DMS114 treated with DMSO at 0.1 percent for 48 hours (cell line): ENCODE data around the gene GRM5.

Experiments used
- DNase-seq: peaks from one replicate; lab custom pipeline; 2025; ENCODE audit not compliant: unreplicated experiment; lab: John Stamatoyannopoulos, UW

The GRM5 gene

DNA sequence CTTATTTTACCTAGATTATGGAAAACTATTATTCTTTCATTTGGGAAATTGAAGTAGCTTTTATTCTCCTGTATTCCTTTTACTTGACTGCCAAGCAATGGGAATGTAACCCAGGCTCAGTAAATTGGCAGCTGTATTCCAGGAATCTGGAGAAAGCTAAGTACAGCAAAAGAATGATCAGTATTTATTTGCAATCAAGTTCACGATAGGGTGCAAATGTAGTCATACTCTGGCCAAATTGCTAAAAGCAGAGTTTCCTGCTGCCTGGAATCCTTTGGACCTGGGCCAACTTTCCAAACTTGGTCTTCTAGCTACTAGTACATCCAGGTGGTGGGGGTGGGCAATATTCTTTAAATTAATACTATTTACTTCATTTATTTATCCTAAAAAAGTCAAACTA, 442.3 kb downstream of the GRM5 start:
- no peak for DNase-seq

DNA sequence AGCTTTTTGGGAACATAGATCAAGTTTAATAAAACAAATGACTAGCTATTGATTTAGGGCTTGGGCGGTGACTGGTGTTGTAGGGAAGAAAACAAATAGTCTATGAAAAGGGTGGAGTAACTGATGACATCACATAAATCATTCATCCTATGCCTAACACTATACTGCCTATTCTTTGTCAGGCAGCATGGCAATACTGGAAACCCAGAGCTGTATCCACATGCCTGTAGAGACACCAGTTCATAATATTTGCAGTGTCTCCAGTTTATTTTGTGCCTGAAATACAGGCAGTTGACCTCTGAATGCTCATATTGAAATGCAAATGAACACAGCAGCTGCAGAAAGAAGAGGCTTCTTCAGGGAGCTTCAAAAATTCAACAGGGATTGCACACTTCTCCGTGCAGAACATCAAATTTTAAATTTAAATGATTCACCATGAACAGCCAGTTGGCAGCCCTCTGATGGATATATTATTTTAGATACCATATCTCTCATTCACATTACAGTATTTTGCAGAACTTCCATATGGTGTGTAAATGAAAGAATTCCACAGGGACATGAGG, 445.1 kb downstream of the GRM5 start:
- DNase-seq: no peak

DNA sequence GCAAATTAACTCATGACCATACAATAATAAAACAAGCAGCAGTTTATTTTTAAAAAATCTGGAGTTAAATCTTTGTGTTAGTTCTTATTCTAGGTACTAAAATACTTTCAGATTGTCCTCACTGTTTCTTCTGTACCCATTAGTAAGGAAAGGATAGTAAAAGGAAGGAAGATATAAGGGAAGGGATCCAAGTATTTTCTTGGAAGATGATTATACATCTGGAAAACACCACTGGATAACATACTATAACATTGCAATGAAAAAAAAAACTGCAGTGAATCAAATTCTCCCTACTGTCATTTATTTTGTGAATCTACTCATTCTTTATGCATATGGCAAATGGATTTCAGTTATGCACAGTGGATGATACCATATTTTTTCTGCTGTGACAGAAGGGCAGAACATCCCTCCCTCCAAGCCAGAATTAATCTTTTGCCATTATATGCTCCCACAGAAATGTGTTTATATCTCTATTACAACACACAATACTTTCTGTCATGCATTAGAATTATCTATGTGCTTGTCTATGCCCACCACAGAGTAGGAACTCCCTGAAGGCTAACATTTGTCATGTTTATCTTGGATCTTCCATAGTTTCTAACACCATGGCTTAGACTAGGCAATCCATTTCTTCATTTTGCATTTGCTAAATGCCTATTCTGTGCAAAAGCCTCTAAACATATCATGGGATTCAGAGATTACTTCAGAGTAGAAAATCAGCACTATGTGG, 446.0 kb downstream of the GRM5 start:
- DNase-seq: no peak

DNA sequence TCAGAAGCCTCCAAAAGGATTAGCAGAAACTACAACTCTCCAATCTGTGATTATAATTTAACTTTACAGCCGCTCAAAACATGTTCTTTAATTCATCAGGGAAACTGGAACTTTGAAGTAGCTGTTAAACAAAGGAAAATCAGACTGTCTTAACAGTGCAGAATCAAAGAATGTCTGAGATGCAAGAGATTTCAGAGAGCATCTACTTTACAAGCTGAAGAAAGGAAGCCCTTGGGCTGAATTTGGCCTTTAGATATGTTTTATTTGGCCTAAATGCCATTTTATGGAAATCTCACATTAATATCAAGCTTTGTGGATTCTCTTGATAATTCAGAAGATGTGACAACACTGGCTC, 446.7 kb downstream of the GRM5 start:
- no peak for DNase-seq

DNA sequence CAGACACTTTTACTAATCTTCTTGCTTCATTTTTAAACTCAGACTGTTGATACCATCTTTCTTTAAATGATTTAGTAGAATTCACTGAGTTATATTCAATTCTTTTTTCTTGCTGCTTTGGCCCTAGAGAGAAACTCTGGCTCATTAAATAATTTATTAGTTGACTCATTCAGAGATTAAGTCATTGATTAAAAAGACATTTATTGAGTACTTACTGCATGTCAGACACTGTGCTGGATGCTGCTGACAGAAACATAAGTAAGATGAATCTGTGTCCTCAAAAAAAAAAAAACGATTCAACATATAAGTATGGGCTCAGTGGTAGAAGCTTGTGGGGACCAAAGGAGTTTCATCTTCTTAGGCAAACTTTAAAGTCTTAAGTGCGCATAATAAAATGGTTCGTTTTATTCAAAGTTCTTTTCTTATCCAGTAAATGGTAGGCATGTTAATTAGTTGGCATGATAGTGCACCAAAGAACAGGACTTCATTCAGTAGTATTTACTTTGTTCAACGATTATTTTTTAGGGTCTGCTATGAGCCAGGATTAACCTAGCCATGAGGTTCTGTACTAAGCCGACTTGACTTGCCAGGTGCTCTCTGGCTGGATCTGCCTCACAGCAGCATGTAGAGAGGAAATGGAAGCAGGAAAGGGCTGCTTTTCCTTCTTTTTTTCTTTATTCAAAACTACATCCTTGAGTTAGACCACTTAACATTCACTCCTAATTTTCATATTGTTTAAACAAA, 447.3 kb downstream of the GRM5 start:
- DNase-seq: no peak

DNA sequence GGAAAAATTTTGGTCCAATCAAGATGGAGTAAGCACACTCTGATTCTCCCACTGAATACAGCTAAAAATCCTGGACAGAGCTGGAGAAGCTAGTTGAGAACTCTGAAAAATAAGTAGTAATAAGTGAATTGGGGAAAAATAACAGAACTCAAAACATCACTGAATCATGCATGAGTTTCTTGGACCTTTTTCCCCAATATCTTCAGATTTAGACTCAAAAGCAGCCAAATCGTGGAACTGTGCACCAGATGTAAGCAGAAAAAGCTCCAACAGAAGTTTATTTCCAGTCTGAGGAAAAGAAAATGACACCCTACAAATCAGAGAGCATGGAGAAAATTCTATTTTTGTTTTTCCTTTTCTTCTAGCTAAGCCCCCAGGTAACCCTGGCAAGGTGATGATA, 448.6 kb downstream of the GRM5 start:
- DNase-seq: no peak

DNA sequence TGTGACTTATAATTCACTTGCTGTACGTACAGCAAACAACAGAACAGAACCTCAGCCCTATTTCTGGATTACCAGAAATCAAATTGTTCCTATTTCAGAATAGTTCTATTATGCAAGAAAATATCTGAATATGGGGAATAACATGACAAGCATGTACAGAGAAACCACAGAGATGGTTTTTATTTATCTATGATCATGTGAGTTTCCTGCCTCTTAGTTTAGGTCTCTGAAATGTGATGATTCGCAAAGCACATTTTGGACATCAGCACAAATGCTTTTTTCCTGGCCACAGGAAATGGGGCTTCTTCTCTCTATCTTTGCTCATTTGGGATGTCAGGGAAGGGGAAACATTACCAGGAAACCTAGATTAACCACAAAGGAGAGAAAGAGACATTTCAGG, 461.5 kb downstream of the GRM5 start:
- no peak for DNase-seq

DNA sequence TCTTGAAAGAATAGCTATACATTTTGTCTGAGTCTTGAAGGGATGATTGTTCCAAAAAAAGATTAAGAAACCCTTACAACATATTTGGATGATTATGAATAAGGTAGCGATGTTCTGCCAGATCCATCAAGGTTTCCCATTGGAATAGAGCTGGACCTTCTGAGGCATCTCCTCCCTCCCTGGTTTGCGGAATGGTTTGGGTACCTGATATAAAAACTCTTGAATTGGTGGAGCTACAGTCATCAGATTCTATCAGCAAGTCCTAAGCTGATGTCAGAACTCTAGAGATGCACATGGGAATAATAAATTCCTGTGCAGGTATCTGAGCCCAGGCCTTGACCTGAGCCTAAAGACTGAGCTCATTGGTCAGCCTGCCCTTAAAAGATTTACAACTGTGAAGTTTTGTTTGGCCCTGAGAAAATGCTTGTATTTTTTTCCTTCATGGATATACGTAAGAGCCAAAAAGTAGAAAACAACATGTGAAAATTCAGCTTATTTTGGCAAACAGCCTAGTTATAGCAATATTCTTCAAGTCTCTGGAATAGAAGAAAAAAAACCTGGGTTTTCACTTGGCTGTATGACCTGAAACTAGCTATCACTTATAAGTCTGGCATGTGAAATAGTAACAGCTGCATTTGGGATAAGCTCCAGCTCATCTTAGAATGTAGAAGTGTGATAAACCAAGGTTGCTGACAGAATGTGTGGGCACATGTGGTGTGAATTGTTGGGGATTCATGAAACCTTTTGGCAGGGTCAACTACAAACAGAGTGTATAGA, 462.5 kb downstream of the GRM5 start:
- no peak for DNase-seq

DNA sequence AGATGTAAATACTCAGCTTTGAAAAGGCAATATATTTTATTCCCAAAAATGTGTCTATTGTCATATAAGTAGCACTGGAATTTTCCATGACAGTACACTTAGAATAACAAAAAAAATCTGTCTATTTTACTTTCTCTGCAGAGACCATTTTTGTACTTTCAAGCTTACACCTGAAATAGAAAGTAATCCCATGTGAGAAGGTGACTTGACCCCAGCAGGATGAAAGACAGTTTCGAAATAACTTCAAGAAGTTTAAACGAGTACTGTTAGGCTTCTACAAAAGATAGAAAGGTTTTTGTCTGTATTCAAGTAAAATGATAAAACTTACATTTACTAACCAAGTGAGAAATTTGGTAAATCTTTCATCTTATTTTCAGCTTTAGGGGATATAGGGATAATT, 468.4 kb downstream of the GRM5 start:
- DNase-seq: no peak

DNA sequence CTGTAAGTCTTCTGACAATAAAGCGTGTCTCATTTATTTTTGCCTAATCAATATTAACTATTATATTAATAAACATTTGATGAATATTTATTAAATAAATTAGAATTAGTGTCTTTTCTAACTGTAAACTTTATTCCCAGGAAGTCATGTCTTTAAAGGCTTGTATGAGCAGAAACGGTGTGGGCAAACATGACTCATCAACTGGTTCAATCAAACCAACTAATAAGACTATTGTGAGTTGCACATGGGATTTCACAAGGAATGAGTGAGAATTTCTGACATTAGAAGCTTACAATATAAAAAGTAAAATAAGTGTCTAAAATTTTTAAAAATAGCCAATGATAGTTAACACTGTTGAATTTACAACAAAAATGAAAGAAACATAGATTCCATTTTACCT, 469.0 kb downstream of the GRM5 start:
- no peak for DNase-seq

DNA sequence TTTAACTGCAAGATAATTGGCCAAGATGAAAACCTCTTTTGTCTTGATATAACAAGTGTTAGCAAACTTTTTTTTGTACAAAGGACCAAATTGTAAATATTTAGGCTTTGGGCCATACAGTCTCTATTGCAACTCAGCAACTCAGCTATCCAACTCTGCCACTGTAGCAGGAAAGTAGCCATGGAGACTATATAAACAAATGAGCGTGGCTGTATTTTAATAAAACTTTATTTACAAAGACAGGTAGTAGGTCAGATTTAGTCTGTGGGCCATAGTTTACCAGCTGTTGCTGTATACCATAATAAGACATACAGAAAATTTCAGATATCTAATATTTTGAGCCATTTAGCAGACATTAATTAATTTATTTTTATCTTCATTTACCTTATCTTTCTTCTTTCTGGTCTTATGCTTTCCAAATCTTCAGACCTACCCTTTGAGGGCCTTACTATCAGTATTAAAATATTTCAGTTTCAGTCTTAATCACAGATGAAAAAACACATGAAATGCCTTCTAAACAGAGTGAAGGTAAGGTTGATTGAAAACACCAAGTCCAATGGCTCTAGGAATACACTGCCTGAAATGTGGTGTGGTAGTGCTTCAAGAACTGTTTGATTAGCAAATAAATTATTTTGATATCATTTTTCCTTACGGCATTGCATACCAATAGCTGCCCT, 471.4 kb downstream of the GRM5 start:
- no peak for DNase-seq

DNA sequence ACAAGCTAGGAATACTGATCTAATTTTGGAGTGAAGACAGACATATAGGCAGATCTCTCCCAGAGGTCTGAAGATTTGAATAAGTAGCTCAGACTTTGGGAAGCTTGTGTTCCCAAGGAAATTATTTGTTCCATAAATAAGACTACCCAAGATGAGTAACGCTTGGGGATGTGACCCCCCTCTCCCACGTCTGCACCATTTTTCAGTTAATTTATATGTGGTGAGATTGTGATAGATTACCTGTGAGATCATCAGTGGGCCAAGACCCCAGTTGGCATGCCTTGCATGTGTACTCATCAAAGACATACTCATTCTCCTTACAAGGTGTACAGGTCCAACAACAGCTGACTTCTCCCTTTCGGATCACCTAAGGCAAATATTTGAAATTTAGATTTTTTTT, 475.4 kb downstream of the GRM5 start:
- no peak for DNase-seq

DNA sequence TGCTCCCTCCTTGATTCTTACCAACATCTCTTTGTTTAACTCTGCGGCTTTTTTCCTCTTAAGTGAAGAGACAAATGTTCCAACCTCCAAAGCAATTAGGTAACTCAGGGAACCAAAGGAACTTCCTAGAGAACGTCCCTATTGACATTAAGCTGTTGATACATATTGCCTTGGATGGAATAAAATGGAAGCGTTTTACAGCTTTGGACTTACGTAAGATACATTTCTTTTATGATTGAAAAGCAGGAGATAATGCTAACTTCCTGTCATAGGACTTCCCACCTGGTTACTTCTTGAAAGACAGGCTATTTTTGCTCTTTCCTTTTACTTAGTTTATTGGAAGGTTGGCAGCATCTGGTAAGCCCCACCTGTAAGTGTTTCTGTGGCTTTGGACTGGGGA, 482.5 kb downstream of the GRM5 start:
- no peak for DNase-seq

DNA sequence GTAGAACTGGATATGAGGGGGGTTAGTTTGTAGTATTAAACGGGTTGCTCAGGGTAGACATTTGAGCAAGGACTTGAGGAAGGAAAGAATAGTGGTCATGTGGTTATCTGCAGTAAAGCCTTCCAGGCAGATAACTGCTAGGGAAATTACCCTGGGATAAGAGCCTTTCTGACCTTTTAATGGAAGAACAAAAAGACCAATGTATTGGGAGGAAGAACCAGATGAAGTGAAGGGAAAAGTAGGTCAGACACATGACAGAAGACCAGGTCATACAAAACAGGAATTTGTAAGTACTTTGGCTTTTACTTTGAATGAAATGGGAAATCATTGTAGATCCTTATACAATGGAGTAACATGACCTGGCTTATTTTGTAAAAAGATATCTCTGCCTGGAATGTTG, 486.3 kb downstream of the GRM5 start:
- DNase-seq: no peak

DNA sequence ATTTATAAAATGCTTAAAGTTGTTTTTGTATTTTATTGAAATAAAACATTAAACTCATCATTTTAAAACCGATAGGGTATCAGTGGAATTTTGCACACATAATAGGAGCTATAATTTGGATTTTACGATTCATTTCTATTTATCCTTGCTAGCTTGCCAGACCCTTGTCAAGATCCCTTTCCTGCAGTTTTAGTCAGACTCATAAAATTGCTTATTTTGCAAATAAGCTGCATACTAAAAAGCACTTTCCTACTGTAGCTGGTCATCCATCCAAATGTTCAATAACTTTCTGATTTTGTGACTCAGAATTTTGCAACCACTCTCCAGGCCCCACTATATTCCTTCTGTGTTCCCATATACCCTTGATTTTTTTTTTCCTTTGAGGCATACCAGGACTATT, 489.0 kb downstream of the GRM5 start:
- no peak for DNase-seq

DNA sequence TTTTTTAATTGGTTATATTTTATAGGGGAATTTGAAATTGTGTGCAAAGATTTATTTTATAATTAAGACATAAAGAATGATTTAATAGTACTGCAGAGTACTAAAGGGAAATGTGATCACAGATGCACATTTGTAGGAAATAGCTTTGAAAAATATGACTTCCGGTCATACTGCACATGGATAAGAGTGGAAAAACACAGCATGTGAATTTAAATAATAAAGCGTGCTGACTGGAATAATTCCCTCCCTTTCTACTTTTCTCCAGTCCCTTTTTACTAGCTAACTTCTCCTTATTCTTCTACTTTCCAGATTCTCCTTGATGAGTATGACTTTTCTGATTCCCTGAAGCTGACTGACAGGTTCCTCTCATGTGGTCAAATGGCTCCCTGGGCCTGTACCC, 489.9 kb downstream of the GRM5 start:
- DNase-seq: no peak

DNA sequence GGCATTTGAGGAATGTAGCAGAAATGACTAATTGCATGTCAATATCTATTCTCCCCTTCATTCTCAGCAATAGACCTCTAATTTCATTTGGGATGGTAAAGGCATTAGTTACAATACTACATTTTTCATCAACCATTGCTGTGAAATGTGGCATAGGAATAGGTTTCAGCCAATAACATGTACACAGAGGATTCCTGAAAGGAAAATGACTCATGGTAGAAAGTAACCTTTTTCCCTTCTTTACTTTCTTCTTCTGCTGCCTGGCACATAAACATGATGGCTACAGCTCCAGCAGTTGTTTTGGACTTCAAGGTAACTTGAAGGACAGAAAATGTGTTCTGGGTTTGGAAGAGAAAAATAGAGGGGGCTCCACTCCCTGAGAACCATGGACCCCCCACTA, 496.4 kb downstream of the GRM5 start:
- DNase-seq: no peak

DNA sequence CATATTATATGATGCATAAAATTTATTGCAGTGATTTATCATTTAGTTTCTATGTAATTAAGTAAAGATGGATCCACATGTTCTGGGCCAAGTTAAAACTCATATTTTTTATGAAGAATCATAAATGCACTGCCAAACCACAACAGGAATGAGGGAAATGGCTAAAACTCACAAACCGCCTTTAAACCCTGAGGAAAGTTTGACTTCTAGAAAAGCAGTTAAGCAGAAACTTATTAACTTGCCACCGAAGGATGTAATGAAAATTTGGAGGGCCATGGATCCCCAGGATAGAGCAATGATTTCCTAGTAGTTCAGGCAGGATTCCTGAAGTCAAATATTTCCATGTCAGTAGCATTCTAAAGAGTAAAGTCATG, 510.0 kb downstream of the GRM5 start:
- no peak for DNase-seq

DNA sequence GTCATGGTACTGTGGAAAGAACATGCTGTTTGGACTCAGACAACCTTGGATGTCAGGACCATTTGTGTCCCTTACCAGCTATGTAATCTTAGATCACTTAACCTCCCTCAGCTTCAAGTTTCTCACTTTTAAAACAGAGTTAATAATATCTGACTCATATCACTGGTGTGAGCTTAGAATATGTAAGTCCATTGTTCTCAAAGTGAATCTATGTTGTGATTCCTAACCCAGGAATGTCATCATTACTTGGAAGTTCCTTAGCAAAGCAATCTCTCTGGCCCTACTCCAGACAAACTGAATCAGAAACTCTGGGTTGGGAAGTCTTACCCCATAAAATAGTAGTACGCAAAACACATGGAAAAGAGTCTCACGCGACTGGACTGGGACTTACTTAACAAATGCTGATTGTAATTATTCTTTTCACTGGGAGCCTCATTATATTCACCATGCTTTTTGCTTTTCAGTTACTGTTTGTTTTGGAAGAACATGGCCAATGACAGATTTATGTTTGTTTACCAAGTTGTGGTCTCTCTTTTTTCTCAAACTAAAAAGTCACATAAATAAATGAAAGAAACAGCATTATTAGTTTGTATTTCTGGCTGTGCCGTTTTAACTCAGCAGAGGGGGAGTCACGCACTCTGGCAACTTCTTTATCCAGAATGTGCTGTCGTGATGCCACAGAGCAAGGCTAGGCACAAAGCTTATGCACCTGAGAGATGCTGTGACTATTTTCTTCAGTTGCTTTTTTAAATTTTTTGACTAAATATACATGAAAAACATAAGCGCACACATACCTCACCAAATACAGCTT, 510.6 kb downstream of the GRM5 start:
- no peak for DNase-seq

DNA sequence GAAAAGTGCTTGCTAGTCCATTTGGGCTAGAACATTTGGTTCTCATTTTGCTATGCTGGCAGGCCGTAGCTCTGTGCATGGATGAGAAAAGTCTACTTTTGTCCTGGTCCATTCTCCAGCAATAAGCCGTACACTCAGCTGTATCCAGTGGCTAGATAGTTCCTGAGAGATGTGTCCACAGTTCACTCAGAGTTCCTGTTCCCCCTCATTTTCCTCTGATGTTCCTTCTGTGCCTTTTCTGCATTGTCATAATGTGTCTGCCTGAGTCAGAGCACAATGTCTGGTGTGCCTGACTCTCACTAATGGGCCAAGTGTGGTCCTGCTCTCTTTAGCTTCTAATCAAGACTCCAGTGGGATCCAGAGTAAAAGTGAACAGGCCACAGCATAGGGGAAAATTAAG, 512.6 kb downstream of the GRM5 start:
- no peak for DNase-seq
